Left hindlimb (tissue), 1 donor: ENCODE results near the gene ADGRG2.
A peak's percentile ranks its signal among the peaks of the same experiment; 100 is the strongest.

Experiments used
- DNase-seq: peaks from one replicate; pipeline ENCODE4 v3.0.0-alpha.2; 2018

ADGRG2 gene

GRCh38 chrX:19121898-19122640 is at the start of gene ADGRG2:
TSS of gene ADGRG2 (minus strand) at chrX:19122468. CDS start at chrX:19068834, 53,634 bp downstream.
- peak; percentile 49 for DNase-seq

- DNase-seq: no peak
These were observed 46.3 kb upstream of the ADGRG2 start for GRCh38 chrX:19168609-19169008.

- no peak for DNase-seq
These were observed 40.6 kb upstream of the ADGRG2 start for GRCh38 chrX:19162851-19163250.

- DNase-seq: no peak
These were observed 33.9 kb upstream of the ADGRG2 start for GRCh38 chrX:19156186-19156585.

- DNase-seq: no peak
These were observed 30.5 kb upstream of the ADGRG2 start for GRCh38 chrX:19152762-19153161.

GRCh38 chrX:19137067-19137466 is 14.8 kb upstream of the ADGRG2 start:
- no peak for DNase-seq

- no peak for DNase-seq
These were observed 11.5 kb upstream of the ADGRG2 start for GRCh38 chrX:19133784-19134183.

- DNase-seq: no peak
These were observed 11.0 kb upstream of the ADGRG2 start for GRCh38 chrX:19133231-19133630.

- no peak for DNase-seq
These were observed 8.4 kb upstream of the ADGRG2 start for GRCh38 chrX:19130628-19131027.

- no peak for DNase-seq
These were observed 7.4 kb upstream of the ADGRG2 start for GRCh38 chrX:19129694-19130093.

GRCh38 chrX:19127649-19128168 is 5.4 kb upstream of the ADGRG2 start:
- DNase-seq: no peak

- DNase-seq: no peak
These were observed 357 bp upstream of the ADGRG2 start for GRCh38 chrX:19122641-19123009.

GRCh38 chrX:19121466-19121865 is 802 bp downstream of the ADGRG2 start:
- DNase-seq: no peak

- no peak for DNase-seq
These were observed 11.6 kb downstream of the ADGRG2 start for GRCh38 chrX:19110642-19111041.

GRCh38 chrX:19107035-19107434 is 15.2 kb downstream of the ADGRG2 start:
- no peak for DNase-seq

- DNase-seq: no peak
These were observed 21.7 kb downstream of the ADGRG2 start for GRCh38 chrX:19100586-19100985.

GRCh38 chrX:19097553-19098283 is 24.6 kb downstream of the ADGRG2 start:
- no peak for DNase-seq

GRCh38 chrX:19096586-19096985 is 25.7 kb downstream of the ADGRG2 start:
- no peak for DNase-seq

- peak; percentile 31 for DNase-seq
These were observed 27.6 kb downstream of the ADGRG2 start for GRCh38 chrX:19094654-19095053.

- no peak for DNase-seq
These were observed 30.7 kb downstream of the ADGRG2 start for GRCh38 chrX:19091596-19091995.

- DNase-seq: no peak
These were observed 32.7 kb downstream of the ADGRG2 start for GRCh38 chrX:19089555-19090040.

- no peak for DNase-seq
These were observed 36.0 kb downstream of the ADGRG2 start for GRCh38 chrX:19086102-19086772.

GRCh38 chrX:19085666-19086065 is 36.6 kb downstream of the ADGRG2 start:
- DNase-seq: no peak
